Smooth muscle cell (in vitro differentiated cells): Measurements from ENCODE around the gene JAZF1. TPM values are rescaled to one million over a fixed set of nuclear protein-coding genes. Genes with fewer than 3 reads are reported as not detected.
A peak's percentile ranks its signal among the peaks of the same experiment; 100 is the strongest.

Experiments used
- DNase-seq: peaks from one replicate; lab custom pipeline; 2025; ENCODE audit not compliant: unreplicated experiment; lab: John Stamatoyannopoulos, UW
- H2AFZ ChIP-seq: fragments of 200-600 bp; sonication (generic); 2 replicates; pipeline ENCODE4 v1.6.0; 2016; ENCODE audit warnings: antibody characterized with exemption, low read depth, mild to moderate bottlenecking
- H3F3A ChIP-seq: fragments of 200-600 bp; sonication (generic); 2 replicates; pipeline ENCODE4 v1.6.0; 2017; ENCODE audit warnings: antibody characterized with exemption, low read depth
- H3K27ac ChIP-seq: fragments of 200-600 bp; sonication (generic); 2 replicates; pipeline ENCODE4 v1.5.1; 2016; ENCODE audit warnings: low read depth, mild to moderate bottlenecking
- H3K27me3 ChIP-seq: fragments of 200-600 bp; sonication (generic); 2 replicates; pipeline ENCODE4 v1.6.1; 2016; ENCODE audit warnings: low read depth, mild to moderate bottlenecking
- H3K36me3 ChIP-seq: fragments of 200-600 bp; sonication (generic); 2 replicates; pipeline ENCODE4 v1.5.1; 2016; ENCODE audit warnings: low read depth
- H3K4me1 ChIP-seq: fragments of 200-600 bp; sonication (generic); 2 replicates; pipeline ENCODE4 v1.5.1; 2016; ENCODE audit warnings: low read depth
- H3K4me2 ChIP-seq: fragments of 200-600 bp; sonication (generic); 2 replicates; pipeline ENCODE4 v1.6.0; 2016; ENCODE audit warnings: mild to moderate bottlenecking
- H3K4me3 ChIP-seq: fragments of 200-600 bp; sonication (generic); 2 replicates; pipeline ENCODE4 v1.5.1; 2016; ENCODE audit warnings: mild to moderate bottlenecking
- H3K79me2 ChIP-seq: fragments of 200-600 bp; sonication (generic); 2 replicates; pipeline ENCODE4 v1.6.0; 2016; ENCODE audit warnings: low read depth, mild to moderate bottlenecking
- H3K9ac ChIP-seq: fragments of 200-600 bp; sonication (generic); 2 replicates; pipeline ENCODE4 v1.6.0; 2016; ENCODE audit warnings: low read depth
- H3K9me3 ChIP-seq: fragments of 200-600 bp; sonication (generic); replicated peaks from 2 replicates; pipeline ENCODE4 v1.5.1; 2016; ENCODE audit warnings: low read depth
- H4K20me1 ChIP-seq: fragments of 200-600 bp; sonication (generic); 2 replicates; pipeline ENCODE4 v1.6.0; 2016; ENCODE audit warnings: low read depth
- WGBS: methylation state at CpG from one replicate; pipeline ENCODE4 v1.1.7; 2016; ENCODE audit warnings: low lambda C conversion rate; 5-methylcytosine and 5-hydroxymethylcytosine counted together
- polyA plus RNA-seq: library from polyadenylated mRNA; unstranded; fragments of >200 nt; fragmentation: Nextera tagmentation; extraction: Ambion mirVana; gene quantifications from 2 replicates; pipeline ENCODE4 v1.2.1, GENCODE V29; 2016
- total RNA-seq: library from RNA; depleted of rRNA; stranded (reverse); fragments of >200 nt; gene quantifications from 2 replicates; pipeline ENCODE4 v1.2.3, GENCODE V29; 2014
- TF ChIP-seq, protein P1 (sequence below): fragments of 200-600 bp; sonication (generic); IDR thresholded peaks from 2 replicates; pipeline ENCODE4 v1.5.1; 2017; ENCODE audit warnings: borderline replicate concordance, mild to moderate bottlenecking, antibody characterized with exemption; ENCODE audit not compliant: insufficient read depth, poor library complexity, severe bottlenecking

JAZF1 gene
- total and polyA plus RNA-seq, 2 experiments from 2014 or later, result 17.4 to 18.0 TPM

DNA sequence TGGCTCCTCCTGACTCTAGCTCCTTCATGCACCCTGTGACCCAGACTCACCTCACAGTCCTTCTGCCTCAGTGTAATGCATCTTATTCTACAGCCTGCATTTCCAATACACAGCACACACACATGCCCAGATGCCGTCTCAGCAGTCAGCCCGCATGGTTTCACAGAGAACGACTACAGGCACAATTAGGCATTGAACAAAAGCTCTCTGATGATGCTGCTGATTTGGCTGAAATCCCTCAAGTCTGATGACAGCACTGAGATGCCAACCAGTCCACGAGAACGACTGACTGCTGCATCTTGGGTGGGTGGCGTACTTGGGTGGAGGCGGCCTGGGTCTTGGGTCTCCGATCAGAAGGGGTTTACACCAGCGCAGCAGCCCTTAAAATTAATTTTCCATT lies 240.3 kb downstream of the JAZF1 start:
- no peak for DNase-seq
- Histone ChIP-seq H3F3A (no peaks in the 10 kb centered on the region), H3K27me3 (no peaks in the 10 kb centered on the region), H3K9me3 (no peaks in the 10 kb centered on the region), H3K4me1 (no peaks in the 10 kb centered on the region), H3K4me2 (no peak overlapping the region), H3K27ac (no peak overlapping the region), H4K20me1 (no peaks in the 10 kb centered on the region), H2AFZ (no peak overlapping the region), H3K36me3 (no peaks in the 10 kb centered on the region), H3K79me2 (peaks cover 8% of the 10 kb centered on the region), H3K9ac (no peak overlapping the region), H3K4me3 (no peak overlapping the region)
- TF ChIP-seq, protein P1, sequence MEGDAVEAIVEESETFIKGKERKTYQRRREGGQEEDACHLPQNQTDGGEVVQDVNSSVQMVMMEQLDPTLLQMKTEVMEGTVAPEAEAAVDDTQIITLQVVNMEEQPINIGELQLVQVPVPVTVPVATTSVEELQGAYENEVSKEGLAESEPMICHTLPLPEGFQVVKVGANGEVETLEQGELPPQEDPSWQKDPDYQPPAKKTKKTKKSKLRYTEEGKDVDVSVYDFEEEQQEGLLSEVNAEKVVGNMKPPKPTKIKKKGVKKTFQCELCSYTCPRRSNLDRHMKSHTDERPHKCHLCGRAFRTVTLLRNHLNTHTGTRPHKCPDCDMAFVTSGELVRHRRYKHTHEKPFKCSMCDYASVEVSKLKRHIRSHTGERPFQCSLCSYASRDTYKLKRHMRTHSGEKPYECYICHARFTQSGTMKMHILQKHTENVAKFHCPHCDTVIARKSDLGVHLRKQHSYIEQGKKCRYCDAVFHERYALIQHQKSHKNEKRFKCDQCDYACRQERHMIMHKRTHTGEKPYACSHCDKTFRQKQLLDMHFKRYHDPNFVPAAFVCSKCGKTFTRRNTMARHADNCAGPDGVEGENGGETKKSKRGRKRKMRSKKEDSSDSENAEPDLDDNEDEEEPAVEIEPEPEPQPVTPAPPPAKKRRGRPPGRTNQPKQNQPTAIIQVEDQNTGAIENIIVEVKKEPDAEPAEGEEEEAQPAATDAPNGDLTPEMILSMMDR, result no peak
- 66% methylated on average over 9 of the region's 9 CpGs for WGBS

DNA sequence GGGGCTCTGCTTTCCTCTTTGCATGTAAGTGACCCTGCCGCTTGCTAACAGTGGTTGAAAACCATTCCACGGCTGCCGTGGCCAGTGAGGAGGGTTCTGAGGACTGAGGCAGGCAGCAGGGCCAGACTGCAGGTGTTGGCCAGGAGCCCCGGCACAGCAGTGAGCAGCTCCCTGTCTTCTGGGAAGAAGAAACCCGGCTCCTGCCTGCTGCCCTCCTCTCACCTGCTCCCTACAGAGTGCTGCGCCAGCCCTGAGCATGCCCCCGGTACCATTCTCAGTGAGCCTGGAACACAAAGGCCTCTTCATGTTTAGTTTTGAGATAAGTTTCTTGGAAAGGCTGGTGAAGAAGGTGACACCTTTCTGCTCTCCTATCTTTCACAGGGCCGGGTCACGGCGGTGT lies 240.7 kb downstream of the JAZF1 start:
- DNase-seq, result no peak
- Histone ChIP-seq H2AFZ (no peak overlapping the region), H3K4me1 (no peaks in the 10 kb centered on the region), H3K79me2 (peaks cover 8% of the 10 kb centered on the region), H3K36me3 (no peaks in the 10 kb centered on the region), H3K4me2 (no peak overlapping the region), H3K4me3 (no peak overlapping the region), H3K27me3 (no peaks in the 10 kb centered on the region), H3F3A (no peaks in the 10 kb centered on the region), H4K20me1 (no peaks in the 10 kb centered on the region), H3K27ac (no peak overlapping the region), H3K9me3 (no peaks in the 10 kb centered on the region), H3K9ac (no peak overlapping the region)
- TF ChIP-seq, protein P1, result no peak
- WGBS, result 99% methylated on average over 10 of the region's 10 CpGs

DNA sequence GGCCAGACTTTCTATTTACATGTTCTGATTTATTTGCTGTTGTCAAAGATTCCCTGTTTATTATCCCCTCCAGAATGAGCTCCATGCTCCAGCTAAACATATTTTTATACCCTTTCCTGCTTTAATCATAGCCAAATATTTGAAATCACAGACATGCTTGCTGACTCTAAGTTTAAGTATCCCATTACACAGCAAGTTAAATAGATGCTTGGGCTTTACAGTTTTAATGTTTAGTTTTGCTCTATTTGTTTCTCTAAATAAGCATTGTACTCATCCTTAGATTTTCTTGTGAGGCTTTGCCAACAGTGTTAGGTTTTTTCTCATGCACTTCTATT lies 243.9 kb downstream of the JAZF1 start:
- Histone ChIP-seq H3K4me3 (no peak overlapping the region), H3K27ac (no peak overlapping the region), H3K9ac (no peak overlapping the region), H3K9me3 (no peaks in the 10 kb centered on the region), H3K36me3 (no peaks in the 10 kb centered on the region), H2AFZ (no peak overlapping the region), H3K79me2 (peaks cover 4% of the 10 kb centered on the region), H3K4me1 (peaks cover 8% of the 10 kb centered on the region), H3F3A (no peaks in the 10 kb centered on the region), H3K27me3 (no peaks in the 10 kb centered on the region), H4K20me1 (no peaks in the 10 kb centered on the region), H3K4me2 (peak overlapping the region; percentile 45)
- DNase-seq, result no peak
- TF ChIP-seq, protein P1, result no peak

DNA sequence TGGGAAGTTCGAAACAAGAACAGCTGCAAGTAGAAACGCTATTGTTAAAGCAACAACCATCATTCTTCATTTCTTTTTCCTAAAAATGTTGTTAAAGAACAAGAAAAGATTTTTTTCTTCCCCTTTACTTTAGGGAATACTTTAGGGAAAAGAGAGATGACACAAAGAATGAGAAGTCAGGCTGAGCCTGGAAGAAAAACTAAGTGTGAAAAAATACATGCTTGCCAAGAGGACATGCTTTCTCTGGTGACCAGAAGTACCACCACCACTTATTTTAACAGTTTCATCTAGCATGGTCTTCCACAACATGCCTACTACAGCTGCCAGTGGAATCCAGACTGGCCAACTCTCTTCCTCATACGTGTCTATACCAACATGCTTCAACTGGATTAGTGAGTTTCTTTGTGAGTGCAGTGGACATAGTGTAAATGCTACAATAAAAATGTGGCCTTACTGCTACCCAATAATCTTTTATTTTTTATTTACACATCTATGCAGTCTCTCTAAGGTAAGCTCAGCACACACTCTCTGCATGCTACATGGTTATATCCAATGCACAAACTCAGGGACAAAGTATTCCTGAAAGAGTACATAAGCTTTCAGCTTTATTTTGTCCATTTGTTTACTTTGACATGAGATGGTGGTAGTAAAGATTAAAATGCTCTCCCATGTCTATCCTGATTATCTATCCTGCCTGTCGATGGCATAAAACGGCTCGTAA lies 244.4 kb downstream of the JAZF1 start:
- H2AFZ ChIP-seq, result no peak overlapping the region
- H3K79me2 ChIP-seq, result no peaks in the 10 kb centered on the region
- H3K4me2 ChIP-seq, result peak overlapping the region; percentile 45
- no peak for DNase-seq
- no peaks in the 10 kb centered on the region for H3K27me3 ChIP-seq
- H3K4me1 ChIP-seq, result peaks cover 8% of the 10 kb centered on the region
- TF ChIP-seq, protein P1, result no peak
- no peaks in the 10 kb centered on the region for H4K20me1 ChIP-seq
- H3K9me3 ChIP-seq, result no peaks in the 10 kb centered on the region
- no peak overlapping the region for H3K27ac ChIP-seq
- H3K36me3 ChIP-seq, result no peaks in the 10 kb centered on the region
- no peaks in the 10 kb centered on the region for H3F3A ChIP-seq
- 52% methylated on average over 6 of the region's 6 CpGs for WGBS
- no peak overlapping the region for H3K4me3 ChIP-seq
- no peak overlapping the region for H3K9ac ChIP-seq
